Muscle of back (tissue), 11 donors: Measurements from ENCODE around the gene NCOA1. TPM values are rescaled to one million over a fixed set of nuclear protein-coding genes. Genes with fewer than 3 reads are reported as not detected.
A peak's percentile ranks its signal among the peaks of the same experiment; 100 is the strongest.
"Not testable (repeated sequence)": the region's sequence is repeated elsewhere in the genome, so short reads cannot be mapped to it uniquely, and the experiment has no call there.

Experiments used
- DNase-seq, 3 donors: peaks; one replicate each; pipeline versions ENCODE4 v3.0.0 to v3.0.0-alpha.2; 2013
- polyA plus RNA-seq, 10 donors: library from polyadenylated mRNA; unstranded; fragments of 120-200 nt; gene quantifications; one replicate each; pipeline ENCODE4 v1.2.1, GENCODE V29; 2013; ENCODE audit not compliant: insufficient read length in 10 of 10

The NCOA1 gene
- polyA plus RNA-seq, 10 donors, result 73.9 to 135 (median 105) TPM

DNA sequence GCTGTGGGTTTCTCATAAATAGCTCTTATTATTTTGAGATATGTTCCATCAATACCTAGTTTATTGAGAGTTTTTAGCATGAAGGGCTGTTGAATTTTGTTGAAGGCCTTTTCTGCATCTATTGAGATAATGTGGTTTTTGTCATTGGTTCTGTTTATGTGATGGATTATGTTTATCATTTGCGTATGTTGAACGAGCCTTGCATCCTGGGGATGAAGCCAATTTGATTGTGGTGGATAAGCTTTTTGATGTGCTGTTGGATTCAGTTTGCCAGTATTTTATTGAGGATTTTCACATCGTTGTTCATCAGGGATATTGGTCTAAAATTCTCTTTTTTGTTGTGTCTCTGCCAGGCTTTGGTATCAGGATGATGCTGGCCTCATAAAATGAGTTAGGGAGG is 42.5 kb downstream of the NCOA1 start:
- not testable (repeated sequence) for DNase-seq

GRCh38 chr2:24538720-24539119 is 47.7 kb downstream of the NCOA1 start:
- no peak for DNase-seq

DNA sequence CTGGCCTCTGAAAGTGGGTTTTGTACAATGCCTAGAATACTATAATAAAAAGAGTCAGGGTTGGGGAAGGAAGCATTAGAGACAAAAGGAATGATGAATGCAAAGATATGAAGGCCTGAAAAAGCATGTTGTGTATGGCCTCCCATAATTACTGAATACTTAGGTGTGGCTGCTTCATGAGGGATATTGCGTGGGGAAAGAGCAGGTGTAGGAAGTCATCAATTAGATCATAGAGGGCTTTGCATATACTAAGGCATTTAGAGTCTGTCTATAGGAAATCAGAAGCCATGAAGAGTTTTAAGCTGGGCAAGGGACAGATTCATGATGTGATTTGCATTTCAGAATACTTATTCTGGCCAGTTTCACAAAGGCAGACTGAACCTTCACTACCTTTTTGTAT is 48.2 kb downstream of the NCOA1 start:
- DNase-seq, result no peak

GRCh38 chr2:24540011-24540477 is 49.0 kb downstream of the NCOA1 start:
- DNase-seq, result no peak

- DNase-seq, result no peak
Observed at GRCh38 chr2:24541621-24542020, 50.6 kb downstream of the NCOA1 start.

DNA sequence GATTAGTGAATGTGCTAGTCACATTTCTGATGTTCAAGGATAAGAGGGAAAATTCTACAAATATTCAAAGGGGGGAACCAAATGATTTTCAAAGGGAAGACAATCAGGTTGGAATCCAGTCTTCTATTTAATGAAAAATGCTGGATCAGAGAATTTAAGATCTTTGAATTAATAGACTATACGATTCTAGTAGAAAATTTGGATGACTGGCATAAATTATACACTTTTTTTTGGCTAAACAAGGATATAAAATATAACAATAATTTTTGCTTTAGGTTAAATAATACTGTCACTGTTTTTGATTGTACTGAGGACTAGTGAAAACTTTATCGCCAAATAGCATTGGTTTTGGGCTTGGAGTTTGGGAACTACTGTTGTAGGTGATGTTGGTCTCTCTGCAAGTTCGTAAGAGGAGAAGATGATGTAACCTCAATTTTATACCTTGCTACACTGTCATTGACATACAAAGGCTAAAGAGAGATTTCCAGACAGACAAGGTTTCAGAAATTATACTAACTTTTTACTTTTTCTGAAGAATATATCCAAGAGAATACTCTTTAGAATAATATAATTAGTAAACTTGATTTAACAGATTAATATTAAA is 51.3 kb downstream of the NCOA1 start:
- no peak for DNase-seq

- DNase-seq, result no peak
Observed at GRCh38 chr2:24543252-24543651, 52.2 kb downstream of the NCOA1 start.

GRCh38 chr2:24544456-24545115 is 53.5 kb downstream of the NCOA1 start:
- no peak for DNase-seq

DNA sequence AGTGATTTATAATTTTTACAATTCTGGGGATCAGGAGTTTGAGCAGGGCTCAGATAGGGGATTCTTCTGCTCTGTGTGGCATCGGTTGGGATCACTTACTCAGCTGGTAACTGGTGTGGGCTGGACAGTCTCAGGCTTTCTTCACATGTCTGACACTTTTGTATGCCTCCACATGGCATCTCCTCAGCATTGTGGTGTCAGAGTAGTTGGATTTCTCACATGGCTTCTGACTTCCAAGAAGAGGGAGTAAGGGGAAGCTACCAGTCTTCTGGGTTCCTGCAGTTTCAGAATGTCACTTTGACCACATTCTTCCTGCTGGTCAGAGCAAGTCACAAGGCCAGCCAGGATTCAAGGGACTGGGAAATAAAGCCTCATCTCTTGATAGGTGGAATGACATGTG is 55.6 kb downstream of the NCOA1 start:
- DNase-seq, result no peak

DNA sequence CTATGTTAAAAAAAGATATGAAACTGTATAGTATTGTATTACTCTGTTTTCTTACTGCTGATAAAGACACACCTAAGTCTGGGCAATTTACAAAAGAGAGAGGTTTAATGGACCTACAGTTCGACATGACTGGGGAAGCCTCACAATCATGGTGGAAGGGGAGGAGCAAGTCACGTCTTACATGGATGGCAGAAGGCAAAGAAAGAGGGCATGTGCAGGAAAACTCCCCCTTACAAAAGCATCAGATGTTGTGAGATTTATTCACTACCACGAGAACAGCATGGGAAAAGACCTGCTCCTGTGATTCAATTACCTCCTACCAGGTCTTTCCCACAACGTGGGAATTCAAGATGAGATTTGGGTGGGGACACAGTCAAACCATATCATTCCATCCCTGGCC is 57.0 kb downstream of the NCOA1 start:
- DNase-seq, result no peak

DNA sequence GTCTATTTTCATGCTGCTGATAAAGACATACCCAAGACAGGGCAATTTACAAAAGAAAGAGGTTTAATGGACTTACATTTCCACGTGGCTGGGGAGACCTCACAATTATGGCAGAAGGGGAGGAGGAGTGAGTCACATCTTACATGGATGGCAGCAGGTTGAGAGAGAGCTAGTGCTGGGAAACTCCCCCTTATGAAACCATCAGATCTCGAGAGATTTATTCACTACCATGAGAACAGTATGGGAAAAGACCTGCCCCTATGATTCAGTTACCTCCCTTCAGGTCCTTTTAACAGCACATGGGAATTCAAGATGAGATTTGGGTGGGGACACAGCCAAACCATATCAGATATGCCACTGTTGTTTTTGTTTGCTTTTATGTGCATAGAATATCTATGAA is 59.2 kb downstream of the NCOA1 start:
- not testable (repeated sequence) for DNase-seq

DNA sequence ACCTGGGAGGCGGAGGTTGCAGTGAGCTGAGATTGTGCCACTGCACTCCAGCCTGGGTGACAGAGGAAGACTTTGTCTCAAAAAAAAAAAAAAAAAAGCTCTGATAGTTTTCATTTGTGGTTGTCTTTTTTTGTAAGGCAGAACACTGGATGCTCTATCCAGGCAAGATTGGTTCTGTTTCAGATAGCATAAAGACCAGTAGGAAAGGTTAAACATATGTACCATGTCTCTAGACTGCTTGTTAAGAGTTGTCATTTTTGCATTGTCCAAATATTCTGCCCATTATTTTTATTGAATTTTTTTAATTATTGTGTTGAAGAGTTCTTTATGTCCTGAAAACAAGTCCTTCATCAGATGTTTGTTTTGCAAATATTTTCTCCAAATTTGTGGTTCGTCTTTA is 60.0 kb downstream of the NCOA1 start:
- DNase-seq, result no peak

- DNase-seq, result no peak
Observed at GRCh38 chr2:24552836-24553235, 61.8 kb downstream of the NCOA1 start.

DNA sequence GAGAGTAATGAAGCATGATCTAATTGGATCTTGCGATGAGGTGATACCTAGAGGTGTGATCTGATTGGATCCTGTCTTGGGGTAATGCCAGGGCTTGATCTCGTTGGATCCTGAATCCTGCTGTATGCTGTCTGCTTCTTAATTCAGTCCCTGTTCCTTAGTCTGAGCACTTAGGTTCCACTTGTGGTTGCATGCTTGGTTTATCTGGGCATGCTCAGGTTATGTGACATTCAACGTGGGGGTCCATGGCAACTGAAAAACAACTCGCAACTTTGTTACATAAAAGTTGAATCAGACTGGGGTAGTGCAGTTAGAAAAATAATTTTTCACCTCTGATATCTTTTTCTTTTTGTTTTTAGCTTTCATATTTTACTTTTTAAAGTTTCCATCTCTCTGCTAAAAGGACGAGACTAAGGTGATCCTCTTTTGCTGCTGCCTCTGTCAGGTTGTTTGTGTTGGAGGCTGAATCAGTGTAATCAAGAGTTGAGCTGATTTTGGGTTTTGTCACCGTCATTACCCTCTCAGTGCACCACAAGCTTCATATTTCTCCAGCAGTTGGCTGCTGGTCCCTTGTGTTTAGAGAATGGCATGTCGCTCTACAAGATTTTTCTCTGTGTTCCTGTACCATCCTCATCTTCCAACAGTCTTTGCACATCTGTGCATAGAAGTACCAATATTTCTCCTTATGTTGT is 67.9 kb downstream of the NCOA1 start:
- DNase-seq, result no peak

DNA sequence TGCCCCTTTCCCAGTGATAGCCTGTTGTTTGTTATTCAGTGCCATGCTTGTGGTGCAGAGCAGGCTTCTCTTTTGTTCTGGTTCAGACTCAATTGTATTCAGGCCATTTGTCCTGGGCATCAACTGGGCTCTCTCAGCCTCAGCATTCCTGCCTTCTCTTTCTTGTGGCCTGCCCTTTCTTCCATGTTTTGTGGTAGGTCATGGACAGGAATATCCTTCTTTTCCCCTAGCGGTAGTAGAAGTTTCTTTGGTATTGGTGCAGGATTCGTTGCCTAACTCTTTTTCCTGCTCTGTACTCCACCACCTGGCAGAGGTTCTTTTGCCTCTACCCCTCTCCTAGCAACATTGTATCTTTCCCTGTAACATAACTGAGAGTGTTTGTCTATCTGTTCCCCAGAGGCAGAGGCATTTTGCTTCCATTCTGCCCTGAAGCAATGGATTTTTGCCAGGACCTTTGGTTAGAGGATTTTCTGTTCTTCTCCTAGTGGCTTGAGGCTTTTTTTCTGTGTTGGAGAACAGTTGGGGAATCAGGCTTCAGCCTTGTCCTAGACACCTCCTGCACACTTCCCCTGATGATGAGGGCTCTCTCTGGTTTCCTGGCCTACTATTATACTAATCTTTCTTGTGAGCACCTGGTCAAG is 68.5 kb downstream of the NCOA1 start:
- peak in 1 of 3 donors; percentile 13 for DNase-seq

DNA sequence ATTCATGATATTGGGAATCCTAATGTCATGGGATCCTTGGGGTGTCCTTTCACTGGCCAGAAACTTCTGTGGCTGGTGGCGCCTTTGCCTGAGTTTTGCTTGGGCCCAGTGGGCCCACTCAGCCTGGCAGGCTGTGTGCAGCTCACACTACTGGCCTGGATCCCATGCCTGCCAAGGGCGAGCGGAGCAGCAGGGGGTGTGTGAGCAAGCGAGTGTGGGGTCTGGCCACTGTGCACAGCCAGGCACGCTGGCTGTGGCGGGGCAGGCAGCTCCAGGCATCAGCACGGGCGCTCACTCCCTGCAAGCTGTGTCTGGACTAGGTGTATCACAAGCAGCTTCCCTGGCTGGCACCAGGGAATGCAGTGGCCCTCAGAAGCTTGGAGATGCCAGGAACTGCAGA is 74.5 kb downstream of the NCOA1 start:
- DNase-seq, result no peak

- no peak for DNase-seq
Observed at GRCh38 chr2:24566209-24566608, 75.2 kb downstream of the NCOA1 start.

GRCh38 chr2:24566630-24567029 is 75.6 kb downstream of the NCOA1 start:
- DNase-seq, result no peak

- peak in 1 of 3 donors; percentile 22 for DNase-seq
Observed at GRCh38 chr2:24568551-24568950, 77.5 kb downstream of the NCOA1 start.

DNA sequence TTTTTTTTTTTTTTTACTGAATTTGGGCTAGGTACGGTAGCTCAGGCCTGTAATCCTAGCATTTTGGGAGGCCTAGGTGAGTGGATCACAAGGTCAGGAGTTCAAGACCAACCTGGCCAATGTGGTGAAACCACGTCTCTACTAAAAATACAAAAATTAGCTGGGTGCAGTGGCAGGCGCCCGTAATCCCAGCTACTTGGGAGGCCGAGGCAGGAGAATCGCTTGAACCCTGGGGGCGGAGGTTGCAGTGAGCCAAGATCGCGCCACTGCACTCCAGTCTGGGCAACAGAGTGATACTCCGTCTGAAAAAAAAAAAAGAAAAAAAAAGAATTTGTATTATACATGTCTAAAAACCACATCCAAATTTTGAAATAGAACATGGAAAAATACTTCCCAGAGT is 78.5 kb downstream of the NCOA1 start:
- DNase-seq, result not testable (repeated sequence)

GRCh38 chr2:24570225-24570624 is 79.2 kb downstream of the NCOA1 start:
- DNase-seq, result no peak

DNA sequence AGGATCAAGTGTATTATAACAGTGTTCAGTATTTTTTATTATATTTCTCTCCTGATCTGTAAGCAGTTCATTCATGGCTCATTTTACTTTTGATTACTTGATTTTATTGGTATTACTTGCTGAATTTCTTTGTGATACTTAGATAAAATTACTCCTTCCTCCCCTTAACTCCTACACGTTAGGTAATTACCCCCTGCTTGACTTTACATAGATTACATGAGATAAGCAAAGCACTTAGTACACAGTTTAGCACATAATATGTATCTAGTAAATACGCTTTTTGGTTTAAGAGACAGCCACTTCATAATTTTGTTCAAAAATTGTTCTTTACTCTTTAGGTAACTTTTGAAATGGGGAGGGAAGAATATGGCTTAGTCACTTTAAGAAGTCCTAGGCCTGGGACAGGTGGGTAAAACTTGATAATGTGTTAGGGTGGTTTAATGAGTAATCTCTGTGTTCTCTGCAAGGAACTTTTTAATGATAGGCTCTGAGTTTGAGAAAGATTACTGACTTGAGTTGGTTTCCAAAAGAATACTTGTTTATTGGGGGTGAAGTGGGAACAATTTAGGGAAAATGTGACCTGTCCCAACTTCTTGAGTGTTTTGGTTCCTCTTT is 80.9 kb downstream of the NCOA1 start:
- DNase-seq, result no peak
